ENCODE results near the gene UCMA.

DNA sequence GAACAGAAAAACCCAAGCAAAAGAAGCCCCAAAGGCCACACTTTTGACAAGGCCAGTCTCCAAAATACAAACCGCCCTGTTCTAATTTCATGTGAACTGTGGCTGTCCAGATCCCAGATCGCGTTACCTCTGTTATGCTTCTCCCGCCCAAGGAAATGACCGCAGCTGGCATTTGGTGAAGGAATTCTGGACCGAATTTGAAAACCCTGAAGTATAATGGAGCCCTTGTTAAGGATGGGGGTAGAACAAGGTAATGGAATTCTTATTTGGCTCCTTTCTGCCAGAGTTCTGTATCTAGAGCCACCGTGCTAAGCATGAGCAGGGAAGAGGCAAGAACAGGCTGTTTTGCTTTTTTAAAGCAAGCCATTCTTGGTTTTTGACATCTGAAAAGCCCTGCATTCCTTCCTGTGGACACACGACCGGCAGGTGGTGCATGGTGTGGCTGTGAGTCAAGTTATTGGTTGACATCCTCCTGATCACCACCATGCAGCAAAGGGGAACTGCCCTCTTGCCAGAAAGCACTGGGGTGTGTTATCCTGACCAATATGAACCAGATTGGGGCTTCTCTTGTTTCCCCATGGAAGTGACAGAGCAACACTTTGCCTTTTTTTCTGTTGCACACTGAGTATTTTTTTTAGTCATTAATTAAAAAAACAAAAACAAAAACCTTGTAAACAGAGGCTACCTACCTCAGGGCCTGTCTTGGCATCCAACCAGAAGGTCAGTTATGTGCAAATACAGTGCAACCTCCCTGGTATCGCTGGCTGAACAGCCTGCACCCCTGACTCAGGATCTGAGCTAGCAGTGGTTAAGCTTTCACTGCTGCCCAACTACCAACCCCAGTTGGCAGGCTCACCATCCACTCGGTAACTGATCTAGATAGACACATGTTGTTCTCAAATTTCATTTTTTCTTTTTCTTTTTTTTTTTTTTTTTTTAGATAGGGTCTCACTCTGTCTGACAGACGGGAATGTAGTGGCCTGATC, 14.2 kb downstream of the UCMA start:
- TF ChIP-seq, protein P1, sequence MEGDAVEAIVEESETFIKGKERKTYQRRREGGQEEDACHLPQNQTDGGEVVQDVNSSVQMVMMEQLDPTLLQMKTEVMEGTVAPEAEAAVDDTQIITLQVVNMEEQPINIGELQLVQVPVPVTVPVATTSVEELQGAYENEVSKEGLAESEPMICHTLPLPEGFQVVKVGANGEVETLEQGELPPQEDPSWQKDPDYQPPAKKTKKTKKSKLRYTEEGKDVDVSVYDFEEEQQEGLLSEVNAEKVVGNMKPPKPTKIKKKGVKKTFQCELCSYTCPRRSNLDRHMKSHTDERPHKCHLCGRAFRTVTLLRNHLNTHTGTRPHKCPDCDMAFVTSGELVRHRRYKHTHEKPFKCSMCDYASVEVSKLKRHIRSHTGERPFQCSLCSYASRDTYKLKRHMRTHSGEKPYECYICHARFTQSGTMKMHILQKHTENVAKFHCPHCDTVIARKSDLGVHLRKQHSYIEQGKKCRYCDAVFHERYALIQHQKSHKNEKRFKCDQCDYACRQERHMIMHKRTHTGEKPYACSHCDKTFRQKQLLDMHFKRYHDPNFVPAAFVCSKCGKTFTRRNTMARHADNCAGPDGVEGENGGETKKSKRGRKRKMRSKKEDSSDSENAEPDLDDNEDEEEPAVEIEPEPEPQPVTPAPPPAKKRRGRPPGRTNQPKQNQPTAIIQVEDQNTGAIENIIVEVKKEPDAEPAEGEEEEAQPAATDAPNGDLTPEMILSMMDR (conservative IDR thresholded peaks at IDR 0.05; ENCODE audit: low read length), result peak; percentile 71
- TF ChIP-seq EZH2phosphoT487 (IDR thresholded peaks at IDR 0.05; ENCODE audit: borderline replicate concordance, low read depth, low read length), result no peak
